Panc1 (cell line): ENCODE results near the gene CDK1. TPM values are rescaled to one million over a fixed set of nuclear protein-coding genes. Genes with fewer than 3 reads are reported as not detected.

ENCODE experiments used
- ATAC-seq: fragments of 200-7000 bp; cut with Tn5 transposase; 2 replicates; pipeline ENCODE4 v1.9.1; 2020; ENCODE audit warnings: mild to moderate bottlenecking, moderate library complexity
- BruUV-seq: library from RNA; stranded (reverse); fragments of 400-500 nt; replicated peaks from 2 replicates; lab custom pipeline; 2021; lab: Mats Ljungman, UMichigan
- CTCF ChIA-PET: fragments of 300-600 bp; sonication (Branson Sonifier 250); formaldehyde crosslinking; loops from one replicate; lab custom pipeline; 2022; ENCODE audit warnings: antibody characterized with exemption; lab: Charles Lee
- POLR2A ChIA-PET: fragments of 300-600 bp; sonication (Branson Sonifier 250); formaldehyde crosslinking; loops from one replicate; lab custom pipeline; 2022; ENCODE audit warnings: antibody characterized with exemption; lab: Charles Lee
- DNase-seq: peaks from one replicate; pipeline ENCODE4 v3.0.0-alpha.2; 2010; ENCODE audit warnings: low read depth, low spot score
- H3K27ac ChIP-seq: 2 replicates; pipeline ENCODE4 v1.5.1; 2011; ENCODE audit warnings: mild to moderate bottlenecking, low read length, inconsistent platforms
- H3K27me3 ChIP-seq: fragments of 200-500 bp; sonication (Bioruptor generic); 2 replicates; pipeline ENCODE4 v1.6.0; 2014; ENCODE audit warnings: low read length, inconsistent platforms; ENCODE audit not compliant: control insufficient read depth, insufficient read depth
- H3K36me3 ChIP-seq: fragments of 200-500 bp; sonication (Bioruptor generic); 2 replicates; pipeline ENCODE4 v1.5.1; 2014; ENCODE audit warnings: inconsistent platforms, mild to moderate bottlenecking, low read length, moderate library complexity; ENCODE audit not compliant: control insufficient read depth, insufficient read depth
- H3K4me1 ChIP-seq: 2 replicates; pipeline ENCODE4 v1.5.1; 2011; ENCODE audit warnings: inconsistent platforms, mild to moderate bottlenecking, low read length, moderate library complexity; ENCODE audit not compliant: control insufficient read depth, insufficient read depth
- H3K4me3 ChIP-seq, 2 experiments: 2 replicates each; pipeline ENCODE4 v1.5.1; 2011 to 2012; ENCODE audit warnings: low read depth in 2 of 2, low read length in 2 of 2, mild to moderate bottlenecking in 2 of 2, inconsistent platforms in 1 of 2, moderate library complexity in 1 of 2
- H3K9me3 ChIP-seq: fragments of 200-500 bp; sonication (Bioruptor generic); 2 replicates; pipeline ENCODE4 v1.5.1; 2014; ENCODE audit warnings: low read depth, mild to moderate bottlenecking, inconsistent platforms, low read length, moderate library complexity; ENCODE audit not compliant: control insufficient read depth, insufficient read depth
- CTCF ChIP-seq: fragments of 450-650 bp; IDR thresholded peaks from 2 replicates; pipeline ENCODE4 v1.5.1; 2017; ENCODE audit warnings: mild to moderate bottlenecking
- POLR2AphosphoS5 ChIP-seq: IDR thresholded peaks from 2 replicates; pipeline ENCODE4 v1.6.1; 2012; ENCODE audit warnings: mild to moderate bottlenecking, low read depth, low read length, moderate library complexity
- REST ChIP-seq, 2 experiments: IDR thresholded peaks; 2 replicates each; pipeline ENCODE4 v1.6.1; 2011 to 2012; ENCODE audit warnings: low read depth in 2 of 2, control low read depth in 1 of 2, low read length in 1 of 2, mild to moderate bottlenecking in 1 of 2, moderate library complexity in 1 of 2; ENCODE audit not compliant: insufficient read depth in 1 of 2
- SIN3A ChIP-seq: IDR thresholded peaks from 2 replicates; pipeline ENCODE4 v1.6.1; 2012; ENCODE audit warnings: low read depth, mild to moderate bottlenecking, low read length, moderate library complexity, borderline replicate concordance; ENCODE audit not compliant: insufficient read depth
- TCF7L2 ChIP-seq: IDR thresholded peaks from 2 replicates; pipeline ENCODE4 v1.6.1; 2011; ENCODE audit warnings: mild to moderate bottlenecking, low read depth, low read length, inconsistent platforms
- in situ Hi-C: cut with HindIII; loops from 2 replicates; pipeline ENCODE4 v1.10.0; 2016; ENCODE audit warnings: low sequenced_read_pairs, low pct_unique_long_range_greater_than_20kb
- intact Hi-C: fragments of 100-400 bp; cut with micrococcal nuclease; formaldehyde crosslinking; loops from one replicate; pipeline ENCODE4 v1.10.0; 2022; ENCODE audit not compliant: unreplicated experiment
- total RNA-seq: library from RNA; stranded (reverse); gene quantifications from one replicate; pipeline ENCODE4 v1.2.1, GENCODE V29; 2021; ENCODE audit not compliant: unreplicated experiment

Gene CDK1
- total RNA-seq, 1 experiment from 2014 or later = 75.5 TPM

- no TSS peak for BruUV-seq
- Histone ChIP-seq H3K36me3 (no peaks in the 10 kb centered on the region; the same call in 1 of the 2 replicates), H3K4me1 (peaks cover 6% of the 10 kb centered on the region; the same call in 1 of the 2 replicates), H3K27me3 (no peaks in the 10 kb centered on the region), H3K4me3 (no peak overlapping the region), H3K27ac (no peak overlapping the region), H3K9me3 (no peaks in the 10 kb centered on the region)
- in situ Hi-C loops = no loop called here
- TF ChIP-seq SIN3A (no peak), CTCF (no peak), TCF7L2 (no peak), REST (IDR thresholded peaks at IDR 0.05; ENCODE audit: insufficient read depth in 1 of 2, low read depth in 2 of 2, low read length in 1 of 2) (no peak), POLR2AphosphoS5 (no peak)
- no peak for DNase-seq
- ChIA-PET CTCF (no interaction called here), POLR2A (no interaction called here)
- intact Hi-C loops = no loop called here
- no peak for ATAC-seq
Measured at GRCh38 chr10:60803433-60803832, 25.2 kb downstream of the CDK1 start.

GRCh38 chr10:60803865-60804264 is 25.6 kb downstream of the CDK1 start:
- Histone ChIP-seq H3K4me3 (no peak overlapping the region), H3K27ac (no peak overlapping the region), H3K9me3 (no peaks in the 10 kb centered on the region), H3K27me3 (no peaks in the 10 kb centered on the region), H3K4me1 (peaks cover 6% of the 10 kb centered on the region; the same call in 1 of the 2 replicates), H3K36me3 (no peaks in the 10 kb centered on the region; the same call in 1 of the 2 replicates)
- TF ChIP-seq CTCF = no peak
- no peak for TF ChIP-seq TCF7L2
- TF ChIP-seq SIN3A = no peak
- TF ChIP-seq POLR2AphosphoS5 = no peak
- TF ChIP-seq REST (IDR thresholded peaks at IDR 0.05; ENCODE audit: insufficient read depth in 1 of 2, low read depth in 2 of 2, low read length in 1 of 2) = no peak
- POLR2A ChIA-PET = no interaction called here
- CTCF ChIA-PET = no interaction called here
- no peak for DNase-seq
- no TSS peak for BruUV-seq
- ATAC-seq = no peak
- intact Hi-C loops = no loop called here
- in situ Hi-C loops = no loop called here
